GM18870 (cell line): Measurements from ENCODE around the gene CELSR3.

Experiments
- ATAC-seq: cut with Tn5 transposase; IDR thresholded peaks from one replicate; pipeline ENCODE4 v1.9.1; 2021; ENCODE audit warnings: moderate library complexity; ENCODE audit not compliant: unreplicated experiment

Gene CELSR3

GRCh38 chr3:48686538-48687219 lies 24.0 kb upstream of the CELSR3 start:
- no peak for ATAC-seq

DNA sequence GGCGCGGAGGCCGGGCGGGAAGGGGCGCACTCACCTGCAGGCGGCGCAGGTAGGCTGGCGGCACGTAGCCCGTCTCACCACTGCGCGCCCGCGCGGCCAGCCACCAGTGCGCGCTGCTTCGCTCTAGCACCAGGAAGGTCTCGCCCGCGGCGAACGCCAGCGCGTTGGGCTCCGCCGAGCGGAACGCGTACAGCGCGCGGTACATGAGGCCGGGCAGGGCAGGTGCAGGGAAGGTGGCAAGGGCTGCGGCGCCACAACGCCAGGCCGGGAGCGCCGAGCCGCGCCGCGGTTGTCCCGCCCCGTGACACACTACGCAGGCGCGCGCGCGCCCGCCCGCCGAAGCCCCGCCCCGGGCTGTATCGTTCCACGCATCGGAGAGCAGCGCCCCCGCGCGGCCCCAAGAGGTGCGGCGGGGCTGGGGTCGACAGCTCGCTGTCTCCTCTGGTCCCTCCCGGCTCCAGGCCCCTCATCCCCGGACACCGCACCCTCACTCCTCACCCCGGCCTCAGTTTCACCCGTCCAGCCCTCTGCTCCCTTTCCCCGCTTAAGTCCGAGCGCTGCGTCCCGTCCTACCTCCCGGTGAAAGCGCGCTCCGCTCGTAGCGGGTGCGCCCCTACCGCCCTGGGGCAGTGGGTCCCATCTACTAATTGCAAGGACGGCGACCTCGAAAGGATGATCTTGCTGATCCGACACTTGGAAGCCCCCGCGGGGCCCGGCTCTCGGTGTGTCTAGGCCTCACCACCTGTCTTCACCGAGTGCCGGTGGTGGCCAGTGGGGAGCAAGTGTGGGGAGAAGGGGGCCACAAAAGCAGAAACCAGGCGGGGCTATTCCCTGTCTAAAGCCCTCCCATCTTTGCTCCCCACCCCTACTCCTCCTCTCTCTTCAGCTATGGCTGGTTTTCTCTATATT lies 23.2 kb upstream of the CELSR3 start, which contains the start of gene NCKIPSD:
NCKIPSD (minus strand) TSS at position 313 of the 909 bp plus-strand sequence; CDS start at position 205, 108 bp downstream.
- ATAC-seq, result peak; percentile 59

GRCh38 chr3:48685293-48685602 lies 22.6 kb upstream of the CELSR3 start:
- ATAC-seq, result no peak

- ATAC-seq, result no peak
Measured at GRCh38 chr3:48684480-48685143, 21.9 kb upstream of the CELSR3 start.

DNA sequence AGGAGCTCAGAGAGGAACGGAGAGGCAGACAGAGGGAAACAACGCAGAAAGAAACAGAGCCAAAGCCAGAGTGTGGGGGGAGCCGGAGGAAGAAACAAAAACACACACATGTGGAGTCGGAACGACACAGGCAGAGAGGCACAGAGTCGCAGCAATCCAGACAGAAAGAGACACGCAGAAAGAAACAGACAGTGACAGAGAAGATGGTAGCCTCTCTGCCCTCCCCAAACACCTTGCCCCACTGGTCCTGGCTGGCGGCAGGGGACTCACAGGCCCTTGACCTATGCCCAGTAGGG lies 21.3 kb upstream of the CELSR3 start:
- ATAC-seq, result no peak

DNA sequence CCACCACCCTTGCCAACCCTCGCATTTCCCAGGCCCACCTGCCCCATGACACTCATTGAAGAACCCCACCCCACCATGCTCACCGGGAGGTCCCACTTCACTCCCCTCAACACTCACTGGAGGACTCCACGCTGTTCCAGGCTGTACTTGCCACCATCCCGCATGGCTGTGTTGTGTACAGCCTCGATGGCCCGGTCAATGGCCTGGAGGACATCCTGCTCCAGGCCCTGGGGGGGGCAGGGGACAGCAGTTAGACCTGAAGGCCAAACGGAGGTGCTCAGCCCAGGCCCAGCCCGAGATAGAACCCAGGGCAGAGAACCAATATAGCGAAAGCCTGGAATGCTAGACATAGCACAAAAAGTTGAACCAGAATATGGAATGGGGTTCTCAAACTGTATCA lies 20.1 kb upstream of the CELSR3 start:
- ATAC-seq, result no peak

- no peak for ATAC-seq
Measured at GRCh38 chr3:48681974-48682610, 19.4 kb upstream of the CELSR3 start.

DNA sequence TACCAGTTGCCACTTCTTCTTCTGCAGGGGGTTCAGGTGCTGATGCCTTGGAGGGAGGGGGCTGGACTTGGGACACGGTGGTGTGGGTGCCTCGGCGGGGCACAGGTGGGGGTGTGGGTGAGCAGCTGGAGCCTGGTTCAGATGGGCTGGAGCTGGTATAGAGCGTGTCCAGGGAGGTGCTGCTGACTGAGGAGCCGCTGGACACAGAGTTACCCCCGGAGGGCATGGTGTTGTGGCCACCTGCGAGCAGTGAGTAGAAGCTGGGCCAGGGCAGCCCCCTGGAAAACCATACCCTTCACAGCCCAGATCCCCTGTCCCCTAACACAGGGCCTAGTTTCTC lies 18.8 kb upstream of the CELSR3 start:
- ATAC-seq, result no peak

DNA sequence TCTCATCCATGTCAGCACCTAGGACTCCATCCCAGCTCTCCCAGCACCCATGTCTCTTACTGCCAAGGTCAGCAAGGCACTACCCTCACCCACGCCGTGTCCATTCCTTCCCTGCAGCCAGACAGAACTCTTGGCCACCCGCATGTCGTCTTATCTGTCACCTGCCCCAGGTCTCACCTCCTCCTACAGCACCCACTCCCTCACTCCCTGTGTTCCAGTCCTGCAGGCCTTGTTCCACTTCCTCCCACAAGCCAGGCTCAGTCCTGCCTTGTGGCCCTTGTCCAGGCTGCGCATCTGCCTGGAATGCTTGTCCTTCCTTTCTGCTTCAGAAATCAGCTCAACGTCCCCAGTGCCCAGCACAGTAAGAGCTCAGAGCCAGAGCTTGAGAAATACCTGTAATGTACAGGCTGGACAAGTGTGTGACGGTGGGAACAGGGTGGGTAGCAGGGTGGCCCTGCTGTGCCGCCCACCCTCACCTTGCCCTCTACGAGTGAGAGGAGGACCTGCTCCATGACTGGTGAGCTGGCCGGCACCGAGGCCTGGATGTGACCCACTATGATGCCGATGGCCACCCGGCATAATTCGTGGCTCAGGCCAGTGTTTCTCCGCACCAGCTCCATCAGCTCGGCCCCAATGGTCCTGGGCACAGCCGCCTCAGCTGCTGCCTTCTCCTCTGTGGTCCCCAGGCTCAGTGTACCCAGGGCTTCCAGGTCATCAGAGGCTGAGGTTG lies 18.3 kb upstream of the CELSR3 start:
- ATAC-seq, result no peak

DNA sequence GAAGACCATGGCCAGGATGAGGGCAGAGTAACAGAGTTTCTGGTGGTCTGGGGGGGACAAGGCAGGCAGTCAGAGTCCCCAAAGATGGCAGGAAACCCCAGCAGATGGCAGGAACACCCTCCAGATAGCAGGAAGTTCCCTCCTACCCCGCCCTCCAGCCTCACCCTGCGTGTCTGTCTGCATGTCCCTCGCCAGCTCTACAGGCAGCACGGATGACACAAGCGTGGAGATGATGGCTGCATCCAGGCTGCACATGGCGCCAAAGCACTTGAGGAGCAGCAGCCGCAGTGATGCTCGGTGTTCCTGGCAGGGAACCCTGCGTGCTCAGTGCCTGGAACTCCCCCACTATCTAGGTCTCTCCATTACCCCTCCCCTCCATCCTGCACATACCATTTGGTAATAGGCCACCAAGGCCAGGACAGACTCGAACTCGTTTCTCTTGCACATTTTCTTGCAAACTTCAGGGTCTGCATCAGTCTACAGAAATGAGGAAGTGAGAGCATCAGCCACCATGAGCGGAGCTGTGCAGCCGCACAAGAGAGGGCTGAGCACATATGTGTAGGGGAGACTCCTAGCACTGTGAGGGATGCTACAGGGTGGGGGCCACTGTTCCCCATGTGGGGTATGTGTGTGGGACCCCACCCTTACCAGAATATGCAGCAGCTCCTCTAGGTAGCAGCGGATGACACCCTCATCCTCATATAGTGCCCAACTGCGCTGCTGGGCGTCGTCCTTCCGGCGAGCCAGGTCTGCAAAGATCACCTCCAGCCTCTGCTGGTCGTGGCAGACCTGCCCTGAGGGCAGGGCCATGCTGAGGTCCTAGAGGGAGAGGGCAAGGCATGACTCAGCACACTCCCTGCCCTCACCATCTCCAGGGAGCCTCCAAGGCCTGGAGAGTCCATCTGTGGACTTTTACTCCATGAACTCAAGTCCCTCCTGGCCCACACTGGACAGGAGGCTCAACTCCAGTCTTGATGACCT lies 17.0 kb upstream of the CELSR3 start:
- ATAC-seq, result no peak

DNA sequence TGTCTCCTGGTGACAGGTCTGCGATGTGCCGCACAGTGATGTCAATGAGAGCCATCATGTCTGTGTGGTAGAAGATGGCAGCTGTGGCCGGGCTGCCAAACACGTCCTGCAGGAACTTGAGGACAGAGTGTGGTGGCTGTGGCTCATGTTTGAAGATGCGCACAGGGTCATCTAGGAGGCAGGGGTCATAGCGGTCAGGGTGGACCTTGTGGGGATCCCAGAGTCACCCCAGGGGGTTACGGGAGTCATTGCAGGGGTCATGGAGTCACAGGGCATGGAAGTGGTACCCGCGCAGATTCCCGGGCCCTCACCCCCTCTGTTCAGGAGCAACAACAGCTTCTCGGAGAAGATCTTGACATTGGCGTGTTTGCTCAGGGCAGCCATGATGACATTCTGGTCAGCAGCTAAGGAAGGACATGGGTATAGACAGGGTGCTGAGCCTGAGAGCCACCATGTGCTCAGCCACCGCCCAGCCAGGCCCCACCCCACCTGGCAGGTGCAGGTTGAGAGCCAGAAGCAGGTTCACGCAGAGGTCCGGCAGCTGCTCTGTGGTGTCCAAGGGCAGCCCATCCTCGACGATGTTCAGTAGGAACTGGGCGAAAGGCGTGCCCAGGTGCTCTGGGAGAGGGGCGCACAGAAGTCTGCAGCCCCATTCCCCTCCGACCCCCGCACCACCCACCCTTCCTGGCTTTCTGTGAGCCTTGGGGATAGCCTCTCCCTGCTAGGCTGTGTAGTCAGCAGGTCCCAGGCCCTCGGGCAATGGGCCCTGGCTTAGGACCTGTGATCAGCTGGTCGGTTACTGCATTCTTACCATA lies 16.1 kb upstream of the CELSR3 start:
- no peak for ATAC-seq

- ATAC-seq, result no peak
Measured at GRCh38 chr3:48678056-48678455, 15.4 kb upstream of the CELSR3 start.

DNA sequence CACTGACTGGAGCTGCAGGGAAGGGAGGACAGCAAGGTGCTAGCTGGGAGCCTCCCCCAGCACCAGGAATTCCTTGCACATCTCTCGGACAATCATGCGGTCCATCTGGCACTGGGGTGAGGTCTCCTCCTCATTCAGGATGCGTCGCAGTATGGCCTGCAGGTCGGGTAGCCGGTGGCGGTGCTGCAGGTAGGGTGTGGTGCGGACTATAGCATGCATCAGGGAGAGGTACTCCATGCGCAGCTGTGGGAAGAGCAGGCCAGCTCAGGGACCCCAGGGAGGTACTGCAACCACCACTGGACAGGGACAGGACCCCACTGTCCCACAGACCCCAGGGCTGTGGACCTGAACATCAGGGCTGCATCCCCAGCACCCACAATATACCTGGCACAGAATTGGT lies 11.8 kb upstream of the CELSR3 start:
- no peak for ATAC-seq

DNA sequence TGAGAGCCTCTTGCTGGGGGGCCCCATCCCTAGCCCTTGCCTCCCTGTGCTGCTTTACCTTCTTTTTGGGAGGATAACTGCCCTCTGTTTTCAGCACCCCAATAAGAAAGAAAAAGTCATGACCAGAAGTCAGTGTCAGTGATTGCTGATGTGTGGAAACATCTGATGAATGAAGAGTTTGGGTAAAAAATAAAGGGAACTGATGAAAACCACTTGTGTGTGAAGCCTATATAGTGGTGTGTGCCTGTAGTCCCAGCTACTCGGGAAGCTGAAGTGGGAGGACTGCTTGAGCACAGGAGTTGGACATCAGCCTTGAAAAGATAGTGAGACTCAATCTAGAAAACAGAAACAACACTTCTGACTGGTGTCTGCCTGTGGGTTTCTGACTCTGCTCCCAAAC lies 9.8 kb upstream of the CELSR3 start:
- no peak for ATAC-seq

- no peak for ATAC-seq
Measured at GRCh38 chr3:48664929-48665328, 2.2 kb upstream of the CELSR3 start.

GRCh38 chr3:48664313-48664644 lies 1.6 kb upstream of the CELSR3 start:
- ATAC-seq, result no peak

DNA sequence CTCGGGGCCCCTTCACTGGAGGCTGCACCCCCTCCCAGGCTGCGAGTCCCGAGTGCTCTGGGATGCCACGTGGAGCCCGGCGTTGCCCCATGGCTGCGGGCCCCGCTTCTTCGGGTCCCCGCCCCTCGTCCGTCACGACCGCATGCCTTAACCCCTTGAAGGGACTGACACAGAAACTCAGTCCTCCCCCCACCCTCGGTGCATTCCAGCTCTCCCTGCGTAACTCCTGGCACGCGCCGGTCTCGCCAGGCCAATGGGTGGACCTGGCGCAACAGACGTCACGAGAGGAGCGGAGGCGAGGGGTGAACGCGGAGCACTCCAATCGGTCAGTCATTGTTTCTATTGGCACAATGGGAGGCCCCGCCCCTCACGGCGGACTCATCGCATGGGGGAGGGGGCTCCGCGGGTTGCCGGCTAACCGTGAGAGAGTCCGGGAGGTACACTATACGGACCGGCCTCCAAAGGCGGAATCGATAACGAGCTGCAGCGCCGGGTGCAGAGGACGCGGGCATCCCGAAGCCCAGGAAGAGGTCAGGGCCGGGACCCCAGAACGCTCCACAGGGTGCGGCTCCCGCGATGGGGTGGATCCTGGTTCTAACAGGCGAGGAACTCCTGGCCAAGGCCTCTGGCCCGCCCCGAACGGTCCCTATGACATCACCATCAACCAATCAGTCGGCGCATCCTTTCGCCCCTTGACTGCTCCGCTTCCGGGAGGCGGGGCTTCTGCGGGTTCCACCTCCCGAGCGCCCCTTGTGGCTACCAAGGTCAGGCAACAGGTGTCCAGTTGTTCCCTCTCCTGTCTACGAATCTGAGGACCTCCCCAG lies 1.0 kb upstream of the CELSR3 start:
- peak; percentile 87 for ATAC-seq

DNA sequence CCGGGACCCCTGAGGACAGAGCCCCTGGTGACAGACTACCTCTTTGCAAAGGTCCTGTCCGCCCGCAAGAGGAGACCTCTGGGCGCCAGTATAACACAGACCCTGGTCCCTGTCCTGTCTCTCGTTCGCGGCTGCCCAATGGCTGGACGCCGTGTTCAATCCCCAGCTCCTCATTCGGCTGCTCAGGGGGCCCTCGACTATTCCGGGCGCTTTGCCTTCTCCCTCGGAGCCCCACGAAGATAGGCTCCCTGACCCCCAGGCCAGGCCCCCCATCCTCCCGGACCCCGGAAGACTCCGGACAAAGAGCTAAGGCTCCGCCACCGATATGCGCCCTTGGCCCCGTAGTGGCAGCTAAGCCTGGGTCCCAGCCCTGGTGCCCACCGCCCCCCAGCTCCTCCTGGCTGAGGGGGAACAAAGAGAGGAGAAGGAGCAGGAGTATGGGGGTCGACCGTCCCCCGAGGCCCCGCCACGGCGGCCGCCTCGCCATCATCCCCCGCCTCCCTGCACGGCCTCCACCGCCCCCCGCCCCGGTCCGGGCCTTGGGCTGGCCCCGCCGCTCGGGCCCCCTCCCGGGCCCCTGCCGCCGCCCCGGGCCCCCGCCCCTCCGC lies 437 bp downstream of the CELSR3 start:
- no peak for ATAC-seq
